Lower lobe of right lung (tissue), 2 donors: ENCODE results near the gene NFATC1. TPM values are rescaled to one million over a fixed set of nuclear protein-coding genes. Genes with fewer than 3 reads are reported as not detected.

ENCODE experiments used
- ATAC-seq, 2 donors: fragments of 200-7000 bp; cut with Tn5 transposase; one replicate each; pipeline ENCODE4 v1.9.1; 2020 to 2022; ENCODE audit warnings: mild to moderate bottlenecking in 2 of 2, moderate library complexity in 2 of 2
- DNase-seq: peaks from one replicate; pipeline ENCODE4 v3.0.0-alpha.2; 2020
- H3K27ac ChIP-seq: fragments of 200-600 bp; one replicate; pipeline ENCODE4 v1.8.0; 2022
- H3K27me3 ChIP-seq: fragments of 200-600 bp; one replicate; pipeline ENCODE4 v1.8.0; 2022; ENCODE audit warnings: low read depth
- H3K36me3 ChIP-seq: fragments of 200-600 bp; one replicate; pipeline ENCODE4 v1.8.0; 2022; ENCODE audit warnings: mild to moderate bottlenecking
- H3K4me1 ChIP-seq: fragments of 200-600 bp; one replicate; pipeline ENCODE4 v1.8.0; 2022
- H3K4me3 ChIP-seq: fragments of 200-600 bp; one replicate; pipeline ENCODE4 v1.8.0; 2022; ENCODE audit warnings: mild to moderate bottlenecking
- H3K9me3 ChIP-seq: fragments of 200-600 bp; one replicate; pipeline ENCODE4 v1.8.0; 2022
- intact Hi-C: fragments of 100-400 bp; cut with DNase I; formaldehyde crosslinking; loops from one replicate; pipeline ENCODE4 v1.11.0; 2022
- total RNA-seq: library from RNA; stranded (reverse); fragmentation: NEBNext Ultra II Directional; extraction: Animal tissue kit (Norgen Biotek cat#: 25700); gene quantifications from one replicate; pipeline ENCODE4 v1.2.1, GENCODE V29; 2021
- TF ChIP-seq, protein P1 (sequence below): fragments of 200-600 bp; IDR thresholded peaks from one replicate; pipeline ENCODE4 v1.8.0; 2022; ENCODE audit warnings: antibody characterized with exemption, mild to moderate bottlenecking
- donor health status: DM: no; HTN: yes; CAD: no; lungs with severe emphysema.

NFATC1 gene
- total RNA-seq, 1 donor from 2014 or later: 21.4 TPM

DNA sequence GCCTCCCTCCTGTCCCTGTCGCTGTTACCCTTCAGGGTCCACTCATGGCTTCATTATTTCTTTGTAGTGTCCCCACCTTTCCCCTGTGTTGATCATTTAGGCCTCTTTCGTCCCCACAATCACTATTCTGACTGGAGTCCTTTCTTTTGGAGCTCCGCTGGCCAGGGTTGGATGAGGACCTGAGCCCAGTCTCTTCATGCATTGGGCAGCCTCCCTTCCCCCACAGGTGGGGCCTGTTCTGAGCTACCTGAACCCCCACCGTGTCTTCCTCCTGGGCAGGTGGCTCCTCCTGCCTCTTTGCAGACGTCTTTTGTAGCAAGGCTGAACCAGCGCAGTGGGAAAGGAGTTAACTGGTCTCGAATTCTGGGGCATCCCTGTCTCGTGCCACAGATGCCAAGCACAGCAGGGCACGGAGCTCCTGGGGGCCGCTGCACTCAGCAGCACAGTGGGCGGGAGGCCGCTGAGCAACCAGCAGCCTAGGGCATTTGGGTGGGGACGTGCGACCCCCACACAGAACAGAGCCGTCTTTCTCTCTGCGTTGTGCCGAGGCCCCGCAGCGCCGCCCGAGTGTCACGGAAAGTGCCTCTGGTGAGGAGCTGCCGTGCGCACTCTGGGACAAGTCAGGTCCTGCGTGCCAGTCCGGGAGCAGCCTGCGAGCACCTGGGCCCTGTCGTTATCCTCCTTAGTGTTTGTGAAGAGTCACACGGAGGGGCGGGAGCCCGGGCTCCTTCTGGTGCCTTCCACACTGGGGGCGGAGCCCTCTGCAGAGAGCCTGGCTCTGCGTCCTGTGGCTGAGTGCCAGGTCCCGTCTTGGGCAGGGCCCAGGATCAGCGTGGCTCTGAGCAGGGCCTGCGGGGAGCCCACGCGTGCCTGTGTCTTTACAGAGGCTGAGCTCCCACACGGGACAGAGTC lies 130.1 kb downstream of the NFATC1 start:
- Histone ChIP-seq H3K27ac (peak overlapping the region; percentile 65), H3K36me3 (peaks cover 26% of the 10 kb centered on the region), H3K4me1 (peaks cover 24% of the 10 kb centered on the region), H3K27me3 (no peaks in the 10 kb centered on the region), H3K4me3 (no peak overlapping the region), H3K9me3 (no peaks in the 10 kb centered on the region)
- intact Hi-C loops: loop anchor here (10.0 kb wide), 1 partner anchor 141 kb away; no protein-coding TSS in a partner anchor
- DNase-seq: peak; percentile 63
- peak; percentile 35 to 50 for ATAC-seq
- TF ChIP-seq, protein P1, sequence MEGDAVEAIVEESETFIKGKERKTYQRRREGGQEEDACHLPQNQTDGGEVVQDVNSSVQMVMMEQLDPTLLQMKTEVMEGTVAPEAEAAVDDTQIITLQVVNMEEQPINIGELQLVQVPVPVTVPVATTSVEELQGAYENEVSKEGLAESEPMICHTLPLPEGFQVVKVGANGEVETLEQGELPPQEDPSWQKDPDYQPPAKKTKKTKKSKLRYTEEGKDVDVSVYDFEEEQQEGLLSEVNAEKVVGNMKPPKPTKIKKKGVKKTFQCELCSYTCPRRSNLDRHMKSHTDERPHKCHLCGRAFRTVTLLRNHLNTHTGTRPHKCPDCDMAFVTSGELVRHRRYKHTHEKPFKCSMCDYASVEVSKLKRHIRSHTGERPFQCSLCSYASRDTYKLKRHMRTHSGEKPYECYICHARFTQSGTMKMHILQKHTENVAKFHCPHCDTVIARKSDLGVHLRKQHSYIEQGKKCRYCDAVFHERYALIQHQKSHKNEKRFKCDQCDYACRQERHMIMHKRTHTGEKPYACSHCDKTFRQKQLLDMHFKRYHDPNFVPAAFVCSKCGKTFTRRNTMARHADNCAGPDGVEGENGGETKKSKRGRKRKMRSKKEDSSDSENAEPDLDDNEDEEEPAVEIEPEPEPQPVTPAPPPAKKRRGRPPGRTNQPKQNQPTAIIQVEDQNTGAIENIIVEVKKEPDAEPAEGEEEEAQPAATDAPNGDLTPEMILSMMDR: no peak

DNA sequence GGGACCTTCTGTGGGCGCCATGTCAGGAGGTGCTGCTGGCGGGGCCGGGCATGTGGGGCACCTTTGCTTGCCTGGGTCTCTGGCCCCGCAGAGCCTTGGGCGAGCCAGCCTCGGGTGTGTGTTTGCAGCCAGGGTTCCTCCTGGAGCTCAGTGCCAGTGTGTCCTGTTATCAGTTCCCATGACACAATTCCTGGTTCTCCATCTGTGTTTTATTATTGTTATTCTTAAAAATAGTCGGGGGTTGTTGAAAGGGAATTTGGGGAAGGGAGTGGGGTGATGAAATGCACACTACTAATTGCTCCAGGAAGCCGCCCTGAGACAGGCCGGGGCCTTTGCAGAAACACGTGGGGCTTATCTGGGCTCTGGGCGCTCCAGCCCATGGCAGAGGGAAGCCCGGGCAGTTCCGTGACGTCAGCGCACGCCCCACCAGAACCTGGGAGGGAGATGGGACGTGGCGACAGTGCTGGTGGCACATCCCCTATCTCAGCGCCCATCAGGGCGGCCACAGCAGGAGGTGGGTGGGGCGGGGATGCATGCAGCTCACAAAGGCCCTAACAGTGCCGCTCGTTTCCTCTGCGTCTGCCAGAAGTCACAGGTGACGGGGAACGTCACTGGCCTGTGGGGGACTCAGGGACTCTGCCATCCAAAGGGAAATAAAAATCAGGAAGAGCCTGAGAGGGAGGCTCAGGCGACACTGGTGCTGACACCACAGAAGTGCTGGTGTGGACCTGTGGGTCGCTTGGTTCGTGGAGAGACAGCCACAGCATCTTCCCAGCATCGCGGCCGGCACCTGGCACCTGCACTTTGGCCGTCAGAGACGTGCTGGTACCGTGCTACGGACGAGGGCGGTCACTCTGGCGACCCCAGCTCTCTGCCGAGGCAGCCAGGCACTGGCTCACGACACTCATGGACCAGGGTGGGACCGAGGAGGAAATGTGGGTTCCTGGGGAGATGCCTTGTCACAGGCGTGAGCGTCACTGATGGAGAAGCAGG lies 131.0 kb downstream of the NFATC1 start:
- no peak overlapping the region for H3K4me3 ChIP-seq

DNA sequence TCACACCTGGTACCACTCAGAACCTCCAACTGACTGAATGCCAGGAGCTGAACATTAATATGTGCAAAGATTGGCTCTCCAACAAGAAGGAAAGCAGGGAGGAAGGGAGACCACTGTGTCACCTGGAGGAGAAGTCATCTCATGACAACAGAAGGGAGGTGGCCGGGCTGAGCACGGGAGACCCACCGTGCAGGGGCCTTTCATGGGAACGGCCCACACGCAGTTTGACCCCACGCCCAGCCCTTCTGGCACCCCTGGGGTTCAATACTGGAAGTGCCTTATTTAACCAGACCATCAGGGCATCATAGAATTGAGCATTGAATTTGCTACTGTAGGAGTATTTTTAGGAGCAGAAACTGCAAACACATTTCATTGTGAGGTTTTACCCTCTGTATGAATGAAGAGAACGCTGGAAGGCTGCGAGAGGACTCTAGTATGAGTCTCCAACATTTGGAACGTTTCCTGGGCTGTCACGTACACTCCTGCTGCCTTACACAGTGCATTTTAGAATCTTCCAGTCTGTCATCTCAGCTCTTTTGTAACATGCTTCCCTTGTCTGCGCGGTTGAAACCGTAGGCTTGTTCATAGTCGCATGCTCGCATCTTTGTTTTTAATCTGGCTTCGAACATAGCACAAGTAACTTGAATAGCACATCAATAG lies 132.1 kb downstream of the NFATC1 start:
- H3K9me3 ChIP-seq: no peaks in the 10 kb centered on the region
- peaks cover 4% of the 10 kb centered on the region for H3K27me3 ChIP-seq
- peaks cover 26% of the 10 kb centered on the region for H3K36me3 ChIP-seq
- H3K27ac ChIP-seq: no peak overlapping the region
- no peak for ATAC-seq
- TF ChIP-seq, protein P1: no peak
- DNase-seq: peak; percentile 27
- H3K4me3 ChIP-seq: no peak overlapping the region
- intact Hi-C loops: loop anchor here (10.0 kb wide), 1 partner anchor 143 kb away; no protein-coding TSS in a partner anchor
- peaks cover 21% of the 10 kb centered on the region for H3K4me1 ChIP-seq

More for the DNA sequence above, 131.0 kb downstream of the NFATC1 start:
- Histone ChIP-seq H3K36me3 (peaks cover 26% of the 10 kb centered on the region), H3K9me3 (no peaks in the 10 kb centered on the region), H3K4me1 (peaks cover 24% of the 10 kb centered on the region), H3K27ac (peak overlapping the region; percentile 65), H3K27me3 (no peaks in the 10 kb centered on the region)
- DNase-seq: peak; percentile 65
- intact Hi-C loops: loop anchor here (10.0 kb wide), 1 partner anchor 142 kb away; no protein-coding TSS in a partner anchor
- ATAC-seq: peak; percentile 43 to 51
- TF ChIP-seq, protein P1: no peak

DNA sequence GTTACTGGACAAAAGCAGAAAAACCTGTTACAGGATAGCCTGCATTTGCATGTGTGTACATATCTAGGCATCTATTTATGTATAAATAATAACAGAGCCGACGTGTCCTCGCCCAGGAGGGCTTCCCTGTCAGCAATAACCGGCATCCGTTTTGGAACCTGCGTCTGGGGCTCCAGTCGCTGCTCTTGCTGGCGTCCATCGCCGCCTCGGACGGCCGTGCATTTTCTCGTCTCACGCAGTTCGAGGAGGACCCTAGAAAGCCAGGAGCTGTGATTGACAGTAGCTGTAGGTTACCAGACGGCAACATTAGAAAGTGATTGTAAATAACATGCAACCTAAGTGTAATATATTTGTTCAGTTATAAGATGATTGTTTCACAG lies 132.6 kb downstream of the NFATC1 start:
- peak; percentile 37 for DNase-seq
- Histone ChIP-seq H3K36me3 (peaks cover 26% of the 10 kb centered on the region), H3K27me3 (peaks cover 8% of the 10 kb centered on the region), H3K4me3 (no peak overlapping the region), H3K27ac (no peak overlapping the region), H3K4me1 (peaks cover 16% of the 10 kb centered on the region), H3K9me3 (no peaks in the 10 kb centered on the region)
- TF ChIP-seq, protein P1: no peak
- ATAC-seq: no peak
- intact Hi-C loops: loop anchor here (10.0 kb wide), 1 partner anchor 144 kb away; no protein-coding TSS in a partner anchor
